ENCODE results near the gene NAB1. TPM values are rescaled to one million over a fixed set of nuclear protein-coding genes. Genes with fewer than 3 reads are reported as not detected.

Gene NAB1
- total RNA-seq, 8 experiments from 2014 or later = 16.2 to 32.8 (median 23.1) TPM

DNA sequence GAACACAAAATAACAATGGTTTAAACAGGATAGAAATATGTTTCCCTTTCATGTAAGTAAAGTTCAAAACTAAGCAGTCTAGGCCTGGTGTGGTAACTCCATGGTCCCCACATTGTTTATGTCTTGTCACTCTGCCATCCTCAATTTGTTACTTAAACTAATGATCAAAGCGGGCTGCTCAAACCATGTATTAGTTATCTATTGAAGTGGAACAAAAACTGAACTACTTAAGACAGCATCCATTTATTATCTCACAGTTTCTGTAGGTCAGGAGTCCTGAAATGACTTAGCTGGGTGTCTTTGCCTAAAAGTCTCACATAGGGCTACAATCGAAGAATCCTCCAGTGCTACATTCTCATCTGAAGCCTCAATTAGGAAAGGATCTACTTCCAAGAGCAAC lies 91.6 kb downstream of the NAB1 start:
- 47 to 92% (median 85%) methylated on average over 1 to 2 of the region's 2 CpGs; no CpG with 5 or more reads in 2 of the 10 experiments for WGBS, 10 experiments
- H3K4me3 ChIP-seq = no peak overlapping the region
- H3K27ac ChIP-seq = no peak overlapping the region
- in situ Hi-C loops (cut with MboI; ENCODE audit: low pct_unique_long_range_greater_than_20kb in 2 of 9, low sequenced_read_pairs in 9 of 9, unreplicated experiment in 9 of 9) = no loop called here
- ATAC-seq (replicated peaks in 6 of 8) = no peak
- peaks cover 0 to 4% of the 10 kb centered on the region in 2 donors for H3K4me1 ChIP-seq (replicated peaks in 1 of 2)

Other genes with a start within 250 kb of the NAB1 start
- gene MFSD6, start 240.7 kb upstream of the NAB1 start, total RNA-seq = 10 to 100 TPM in 5 of 8 experiments, 1 to 10 TPM in 3; 3.9 to 21.7 (median 12.4) TPM
- 1 to 10 TPM; 1.3 to 7.8 (median 2.1) TPM for gene NEMP2, start 114.4 kb upstream of the NAB1 start, total RNA-seq
- 100 to 1,000 TPM in 2 of 8 experiments, 10 to 100 TPM in 6; 46.3 to 145 (median 51.4) TPM for gene GLS, start 231.7 kb downstream of the NAB1 start, total RNA-seq

All from motor neuron (in vitro differentiated cells).